ENCODE data around the gene LRRC15.

LRRC15 gene

DNA sequence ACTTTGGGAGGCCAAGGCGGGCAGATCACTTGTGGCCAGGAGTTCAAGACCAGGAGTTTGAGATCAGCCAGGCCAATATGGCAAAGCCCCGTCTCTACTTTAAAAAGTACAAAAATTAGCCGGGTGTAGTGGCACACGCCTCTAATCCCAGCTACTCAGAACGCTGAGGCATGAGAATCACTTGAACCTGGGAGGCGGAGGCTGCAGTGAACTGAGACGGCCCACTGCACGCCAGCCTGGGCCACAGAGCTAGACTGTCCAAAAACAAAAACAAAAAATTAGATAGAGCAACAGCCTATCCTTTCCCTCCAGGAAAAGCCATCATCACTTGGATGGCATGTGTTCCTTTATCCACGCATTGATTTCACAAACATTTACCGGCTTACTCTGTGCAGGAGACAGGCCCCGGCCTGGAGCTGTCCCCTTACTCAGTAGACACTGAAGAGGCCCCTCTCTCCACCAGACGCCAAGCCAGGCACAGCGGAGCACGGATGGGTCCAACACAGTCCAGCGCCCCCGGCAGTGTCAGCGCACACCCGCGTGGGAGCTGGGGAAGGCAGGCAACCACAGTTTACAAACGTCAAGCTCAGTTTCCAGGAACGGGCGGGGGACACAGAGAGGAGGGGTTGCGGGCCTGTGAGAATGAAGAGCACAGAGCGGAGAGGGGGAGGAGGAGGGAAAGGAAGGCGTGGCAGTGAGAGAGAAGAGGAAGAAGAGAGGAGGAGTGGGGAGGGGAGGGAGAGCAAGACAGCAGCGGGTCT, 26.4 kb upstream of the LRRC15 start:
- in situ Hi-C loops (cut with MboI; ENCODE audit: low sequenced_read_pairs) = no loop called here
- H3K36me3 ChIP-seq (replicated peaks) = no peaks in the 10 kb centered on the region
- H3K4me1 ChIP-seq = peaks cover 8% of the 10 kb centered on the region
- no peak overlapping the region for H3K4me3 ChIP-seq
- no peaks in the 10 kb centered on the region for H3K27me3 ChIP-seq (ENCODE audit: low read depth)
- no peaks in the 10 kb centered on the region; the same call in 1 of the 2 replicates for H3K9me3 ChIP-seq
- no peak for DNase-seq (ENCODE audit: low spot score in 2 of 2)

DNA sequence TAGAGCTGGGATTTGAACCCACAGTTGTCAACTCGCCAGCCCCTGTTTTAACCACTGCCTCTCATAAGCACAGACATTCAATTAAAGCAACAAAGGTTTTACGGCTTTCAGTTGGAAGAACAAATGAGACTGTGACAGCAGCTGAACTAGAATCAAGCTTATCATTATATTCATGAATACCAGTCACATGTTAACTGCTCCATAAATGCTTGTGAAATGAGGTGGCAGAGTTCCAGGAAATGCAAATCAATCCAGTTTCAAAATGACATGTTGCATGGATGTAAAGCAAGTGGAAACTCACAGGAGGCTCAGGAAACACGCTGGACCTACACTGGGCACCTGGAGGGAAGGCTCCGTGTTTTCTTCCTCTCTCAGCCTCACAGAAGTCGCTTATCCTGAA, 25.7 kb upstream of the LRRC15 start:
- no peak overlapping the region for H3K4me3 ChIP-seq
- H3K36me3 ChIP-seq (replicated peaks) = no peaks in the 10 kb centered on the region
- DNase-seq (ENCODE audit: low spot score in 2 of 2) = peak; percentile 64 to 73
- H3K27me3 ChIP-seq (ENCODE audit: low read depth) = no peaks in the 10 kb centered on the region
- peaks cover under 1% of the 10 kb centered on the region; the same call in 1 of the 2 replicates for H3K9me3 ChIP-seq
- peaks cover 8% of the 10 kb centered on the region for H3K4me1 ChIP-seq
- in situ Hi-C loops (cut with MboI; ENCODE audit: low sequenced_read_pairs) = no loop called here

DNA sequence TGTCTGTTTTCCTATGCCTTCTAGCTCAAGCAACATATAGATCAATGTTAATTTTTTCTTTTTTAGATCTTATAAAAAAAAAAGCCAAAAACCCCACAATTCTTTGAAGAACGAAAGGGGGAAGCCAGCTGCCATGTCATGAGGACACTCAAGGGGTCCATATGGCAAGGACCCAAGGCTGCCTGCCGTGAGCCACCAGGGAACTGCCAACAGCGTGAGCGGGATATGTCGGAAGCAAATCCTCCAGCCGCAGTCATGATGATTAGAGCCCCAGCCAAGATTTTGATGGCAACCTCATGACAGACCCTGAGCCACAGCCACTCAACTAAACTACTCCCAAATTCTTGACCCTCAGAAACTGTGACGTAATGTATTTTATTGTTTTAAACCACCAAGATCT, 23.0 kb upstream of the LRRC15 start:
- no peak for DNase-seq (ENCODE audit: low spot score in 2 of 2)
- Histone ChIP-seq H3K4me3 (no peak overlapping the region), H3K4me1 (peaks cover 8% of the 10 kb centered on the region), H3K9me3 (peaks cover 3% of the 10 kb centered on the region; the same call in 1 of the 2 replicates), H3K27me3 (ENCODE audit: low read depth) (no peaks in the 10 kb centered on the region), H3K36me3 (replicated peaks) (no peaks in the 10 kb centered on the region)
- in situ Hi-C loops (cut with MboI; ENCODE audit: low sequenced_read_pairs) = no loop called here

DNA sequence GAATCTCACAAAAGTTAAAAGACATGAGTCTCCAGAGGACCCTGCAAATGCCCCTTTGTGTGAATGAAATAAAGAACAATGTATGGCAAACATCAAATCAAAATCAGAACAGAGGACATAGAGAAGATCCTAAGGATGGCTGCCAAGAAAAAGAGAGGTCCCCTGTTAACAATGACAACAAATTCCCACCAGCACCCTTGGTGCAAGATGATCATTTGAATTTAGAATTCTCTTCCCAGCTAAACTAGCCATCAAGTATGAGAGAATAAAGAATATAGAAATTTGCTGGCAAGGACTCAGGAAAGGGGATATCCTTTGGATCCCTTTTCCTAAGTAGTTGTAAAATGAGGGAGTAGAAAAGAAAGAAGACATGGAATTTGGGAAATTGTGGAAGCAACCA, 21.3 kb upstream of the LRRC15 start:
- in situ Hi-C loops (cut with MboI; ENCODE audit: low sequenced_read_pairs) = no loop called here
- DNase-seq (ENCODE audit: low spot score in 2 of 2) = no peak

DNA sequence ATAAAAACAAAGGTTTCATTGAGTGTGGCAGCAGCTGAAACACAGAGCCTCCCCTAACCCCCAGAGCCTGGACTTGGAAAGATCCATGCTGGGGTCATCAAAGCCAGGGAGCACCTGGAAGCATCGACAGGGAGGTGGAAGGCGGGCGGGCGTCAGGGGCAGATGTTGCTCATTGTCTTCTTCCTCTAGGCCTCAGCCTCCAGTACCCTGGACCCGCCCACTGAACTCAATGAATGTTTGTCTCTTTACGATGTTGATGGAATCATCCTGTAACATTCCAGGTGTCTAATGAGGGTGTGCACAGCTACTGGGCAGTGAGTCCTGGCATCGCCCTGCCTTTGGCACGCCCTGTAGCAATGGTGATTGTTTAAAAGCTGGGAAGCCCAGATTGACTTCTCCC, 19.7 kb upstream of the LRRC15 start:
- H3K4me3 ChIP-seq = no peak overlapping the region
- in situ Hi-C loops (cut with MboI; ENCODE audit: low sequenced_read_pairs) = no loop called here
- no peaks in the 10 kb centered on the region for H3K27me3 ChIP-seq (ENCODE audit: low read depth)
- H3K4me1 ChIP-seq = no peaks in the 10 kb centered on the region
- H3K36me3 ChIP-seq (replicated peaks) = no peaks in the 10 kb centered on the region
- peaks cover 3% of the 10 kb centered on the region; the same call in 1 of the 2 replicates for H3K9me3 ChIP-seq
- DNase-seq (ENCODE audit: low spot score in 2 of 2) = peak in 1 of 2 experiments; percentile 3

More for the DNA sequence above, 21.3 kb upstream of the LRRC15 start:
- peaks cover 3% of the 10 kb centered on the region; the same call in 1 of the 2 replicates for H3K9me3 ChIP-seq
- no peaks in the 10 kb centered on the region for H3K27me3 ChIP-seq (ENCODE audit: low read depth)
- H3K36me3 ChIP-seq (replicated peaks) = no peaks in the 10 kb centered on the region
- H3K4me1 ChIP-seq = peaks cover 8% of the 10 kb centered on the region
- H3K4me3 ChIP-seq = no peak overlapping the region

DNA sequence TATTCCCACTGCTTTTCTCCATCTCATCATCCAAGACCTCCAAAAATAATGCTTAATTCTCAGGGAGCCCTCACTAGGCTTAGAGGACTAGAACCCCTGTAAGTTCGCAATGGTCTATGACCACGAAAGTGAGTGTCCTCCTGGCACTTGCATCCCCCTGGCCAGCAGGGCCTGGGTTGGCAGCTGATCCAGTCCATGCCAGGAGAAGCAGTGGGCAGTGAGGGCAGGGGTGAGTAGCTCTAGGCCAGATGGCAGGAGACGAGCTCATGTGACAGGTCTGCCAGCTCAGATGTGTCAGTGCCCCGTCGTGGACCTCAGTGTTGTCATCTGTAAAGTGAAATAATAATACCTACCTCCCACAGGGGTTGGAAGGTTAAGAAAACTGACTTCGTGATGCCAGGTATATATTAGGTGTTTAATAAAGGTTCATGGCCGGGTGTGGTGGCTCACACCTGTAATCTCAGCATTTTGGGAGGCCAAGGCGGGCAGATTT, 18.4 kb upstream of the LRRC15 start:
- H3K27me3 ChIP-seq (ENCODE audit: low read depth) = no peaks in the 10 kb centered on the region
- H3K4me1 ChIP-seq = no peaks in the 10 kb centered on the region
- DNase-seq (ENCODE audit: low spot score in 2 of 2) = peak in 1 of 2 experiments; percentile 1
- peaks cover 3% of the 10 kb centered on the region; the same call in 1 of the 2 replicates for H3K9me3 ChIP-seq
- H3K36me3 ChIP-seq (replicated peaks) = no peaks in the 10 kb centered on the region
- no peak overlapping the region for H3K4me3 ChIP-seq
- in situ Hi-C loops (cut with MboI; ENCODE audit: low sequenced_read_pairs) = no loop called here

DNA sequence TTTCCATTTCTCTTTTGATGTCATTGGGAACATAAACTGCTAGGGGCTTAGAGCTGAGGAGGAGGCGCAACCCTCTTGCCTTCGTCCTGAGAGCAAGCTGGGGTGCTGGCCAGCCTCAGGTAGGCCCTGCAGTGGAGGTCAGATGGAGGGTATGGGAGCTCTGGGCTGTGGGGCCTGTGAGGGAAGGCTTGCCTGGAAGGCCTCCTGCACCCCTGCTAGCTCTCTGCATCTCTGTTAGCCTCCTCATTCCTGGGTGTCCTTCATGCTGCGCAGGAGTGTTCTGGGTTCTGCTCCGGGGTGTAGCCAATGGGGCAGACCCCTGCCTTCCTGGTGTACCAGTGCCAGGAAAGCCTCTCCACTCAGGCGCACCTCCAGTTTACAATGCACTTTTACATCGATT, 17.7 kb upstream of the LRRC15 start:
- in situ Hi-C loops (cut with MboI; ENCODE audit: low sequenced_read_pairs) = no loop called here
- Histone ChIP-seq H3K27me3 (ENCODE audit: low read depth) (no peaks in the 10 kb centered on the region), H3K36me3 (replicated peaks) (no peaks in the 10 kb centered on the region), H3K9me3 (peaks cover 3% of the 10 kb centered on the region; the same call in 1 of the 2 replicates), H3K4me1 (no peaks in the 10 kb centered on the region), H3K4me3 (no peak overlapping the region)
- peak in 1 of 2 experiments; percentile 4 for DNase-seq (ENCODE audit: low spot score in 2 of 2)

DNA sequence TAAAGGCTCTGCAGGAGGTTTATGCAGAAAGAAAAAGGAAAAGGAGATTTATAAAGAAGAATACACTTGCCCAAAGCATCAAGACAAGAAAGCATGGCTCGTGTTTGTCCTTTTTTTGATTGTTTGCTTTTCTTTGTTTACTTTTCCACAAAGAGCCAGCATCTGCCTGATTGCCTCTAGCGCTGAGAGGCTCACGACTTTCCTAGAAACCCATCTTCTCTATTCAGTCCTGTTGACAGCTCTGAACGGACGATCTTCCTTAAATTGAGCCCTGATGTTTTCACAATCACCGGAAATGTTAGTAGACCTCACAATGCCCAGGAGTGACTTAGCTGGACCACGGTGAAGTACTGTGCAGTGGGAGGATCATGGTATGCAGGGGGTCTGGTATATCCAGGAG, 17.1 kb upstream of the LRRC15 start:
- H3K36me3 ChIP-seq (replicated peaks) = no peaks in the 10 kb centered on the region

DNA sequence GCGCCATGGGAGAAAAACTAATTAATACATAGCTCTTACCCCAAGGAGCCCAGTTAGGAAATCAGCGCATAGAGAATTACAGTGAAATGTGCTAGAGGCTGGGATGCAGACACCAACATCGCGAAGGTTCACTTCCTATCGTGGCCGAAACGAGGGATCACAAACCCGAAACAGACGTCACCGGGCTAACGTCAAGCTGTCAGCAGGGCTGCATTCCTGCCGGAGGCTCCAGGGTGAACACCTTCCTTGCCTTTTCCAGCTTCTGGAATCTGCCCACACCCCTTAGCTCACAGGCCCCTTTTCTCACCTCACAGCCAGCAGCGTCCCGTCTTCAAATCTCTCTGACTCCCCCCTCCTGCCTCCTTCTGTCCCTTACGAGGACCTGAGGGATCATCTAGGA, 16.5 kb upstream of the LRRC15 start:
- Histone ChIP-seq H3K27me3 (ENCODE audit: low read depth) (no peaks in the 10 kb centered on the region), H3K36me3 (replicated peaks) (no peaks in the 10 kb centered on the region), H3K4me3 (no peak overlapping the region), H3K4me1 (no peaks in the 10 kb centered on the region), H3K9me3 (peaks cover 3% of the 10 kb centered on the region; the same call in 1 of the 2 replicates)
- DNase-seq (ENCODE audit: low spot score in 2 of 2) = no peak
- in situ Hi-C loops (cut with MboI; ENCODE audit: low sequenced_read_pairs) = no loop called here

More for the DNA sequence above, 17.1 kb upstream of the LRRC15 start:
- in situ Hi-C loops (cut with MboI; ENCODE audit: low sequenced_read_pairs) = no loop called here
- no peaks in the 10 kb centered on the region for H3K27me3 ChIP-seq (ENCODE audit: low read depth)
- DNase-seq (ENCODE audit: low spot score in 2 of 2) = no peak
- H3K4me3 ChIP-seq = no peak overlapping the region
- peaks cover 3% of the 10 kb centered on the region; the same call in 1 of the 2 replicates for H3K9me3 ChIP-seq
- no peaks in the 10 kb centered on the region for H3K4me1 ChIP-seq

DNA sequence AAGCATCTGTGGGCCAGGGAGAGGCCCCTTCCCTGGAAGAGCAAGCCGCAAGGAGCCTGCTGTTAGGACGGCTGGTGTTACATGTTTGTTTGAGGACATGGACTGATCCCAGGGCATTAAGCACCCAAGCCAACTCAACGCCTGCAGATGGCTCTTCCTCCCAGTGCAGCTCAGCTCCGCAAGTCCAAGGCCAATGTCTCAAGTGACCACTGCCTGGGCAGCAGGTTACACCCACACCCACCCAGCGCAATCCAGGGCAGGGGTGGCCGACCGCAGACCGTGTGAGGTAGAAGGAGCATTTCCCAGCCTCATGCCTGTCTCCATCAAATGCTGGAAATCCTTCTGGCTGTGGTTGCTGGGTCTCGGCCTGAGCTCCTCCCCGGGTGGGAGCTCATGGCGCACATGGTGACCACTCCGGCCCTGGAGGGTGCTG, 15.0 kb upstream of the LRRC15 start:
- no peaks in the 10 kb centered on the region for H3K9me3 ChIP-seq
- no peaks in the 10 kb centered on the region for H3K4me1 ChIP-seq
- no peak for DNase-seq (ENCODE audit: low spot score in 2 of 2)
- H3K4me3 ChIP-seq = no peak overlapping the region
- no peaks in the 10 kb centered on the region; the same call in 1 of the 2 replicates for H3K27me3 ChIP-seq (ENCODE audit: low read depth)
- in situ Hi-C loops (cut with MboI; ENCODE audit: low sequenced_read_pairs) = no loop called here
- no peaks in the 10 kb centered on the region for H3K36me3 ChIP-seq (replicated peaks)

DNA sequence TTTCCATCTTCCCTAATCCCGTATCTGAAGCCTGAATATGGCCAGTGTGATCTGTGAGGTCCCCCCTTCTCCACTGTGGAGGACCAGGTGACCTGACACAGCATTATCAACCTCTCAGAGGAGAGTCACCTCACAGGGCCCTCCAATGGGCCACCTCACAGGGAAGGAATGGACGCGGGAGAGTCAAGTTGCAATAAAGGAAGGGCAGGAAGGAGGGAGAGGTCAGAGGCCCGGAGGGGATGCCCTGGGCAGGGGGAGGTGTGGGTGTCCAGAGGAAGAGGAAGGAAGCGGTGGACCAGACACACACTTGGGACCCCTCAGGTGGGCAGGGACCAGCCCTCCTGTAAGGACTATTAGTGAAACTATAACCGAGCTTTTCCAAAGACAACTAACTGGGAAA, 14.6 kb upstream of the LRRC15 start:
- no peaks in the 10 kb centered on the region for H3K36me3 ChIP-seq (replicated peaks)
- H3K4me1 ChIP-seq = no peaks in the 10 kb centered on the region
- H3K27me3 ChIP-seq (ENCODE audit: low read depth) = no peaks in the 10 kb centered on the region; the same call in 1 of the 2 replicates
- no peak overlapping the region for H3K4me3 ChIP-seq
- H3K9me3 ChIP-seq = no peaks in the 10 kb centered on the region
- DNase-seq (ENCODE audit: low spot score in 2 of 2) = no peak
- in situ Hi-C loops (cut with MboI; ENCODE audit: low sequenced_read_pairs) = no loop called here

DNA sequence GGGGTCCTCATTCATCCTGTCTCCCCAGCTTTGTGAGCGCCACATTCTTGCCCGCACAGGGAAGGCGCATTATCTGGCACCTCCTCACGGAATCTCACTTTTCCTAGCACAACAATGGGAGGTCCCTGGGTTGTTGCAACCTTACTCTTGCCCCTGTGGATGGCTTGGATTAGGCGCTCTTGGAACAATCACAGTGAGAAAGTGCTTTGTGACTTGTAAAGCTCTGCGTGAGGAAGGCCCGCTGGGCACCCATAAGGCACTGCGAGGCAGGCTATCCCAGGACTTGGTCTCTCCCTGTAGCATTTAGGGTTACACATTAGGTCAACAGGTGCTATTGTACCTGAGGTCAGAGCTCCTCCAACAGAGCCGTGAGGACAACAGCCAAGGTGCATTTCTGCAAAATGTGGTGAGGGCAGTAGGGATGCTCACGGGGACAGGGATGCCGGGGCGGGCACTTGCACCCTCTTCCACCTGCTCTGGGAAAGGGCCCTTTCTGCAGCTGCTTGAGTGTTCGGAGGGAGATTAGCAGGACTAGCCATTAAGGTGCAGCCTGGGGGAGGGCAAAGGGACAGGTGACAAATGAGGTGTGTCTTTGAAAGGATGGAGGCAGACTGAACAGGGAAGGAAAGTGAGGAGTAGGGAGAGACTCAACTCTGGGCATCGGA, 13.9 kb upstream of the LRRC15 start:
- Histone ChIP-seq H3K27me3 (ENCODE audit: low read depth) (no peaks in the 10 kb centered on the region; the same call in 1 of the 2 replicates), H3K9me3 (no peaks in the 10 kb centered on the region), H3K4me1 (no peaks in the 10 kb centered on the region), H3K4me3 (no peak overlapping the region), H3K36me3 (replicated peaks) (no peaks in the 10 kb centered on the region)
- in situ Hi-C loops (cut with MboI; ENCODE audit: low sequenced_read_pairs) = no loop called here
- DNase-seq (ENCODE audit: low spot score in 2 of 2) = no peak

DNA sequence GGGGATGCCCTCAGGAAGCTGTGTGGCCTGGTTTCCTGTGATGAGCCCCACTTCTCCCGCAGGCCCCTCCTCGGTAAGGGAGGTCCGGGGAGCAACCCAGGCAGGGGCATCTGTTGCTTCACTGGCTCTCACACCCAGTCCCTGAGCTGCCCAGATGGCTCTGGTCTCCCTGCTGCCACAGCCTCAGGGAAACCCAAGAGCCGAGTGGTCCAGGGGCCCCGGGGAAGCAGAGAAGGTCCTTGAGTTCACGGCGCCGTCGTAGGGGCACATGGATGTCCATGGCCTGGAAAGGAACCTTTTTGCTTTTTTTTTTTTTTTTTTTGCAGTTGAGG, 13.3 kb upstream of the LRRC15 start:
- Histone ChIP-seq H3K4me1 (no peaks in the 10 kb centered on the region), H3K36me3 (replicated peaks) (no peaks in the 10 kb centered on the region), H3K27me3 (ENCODE audit: low read depth) (no peaks in the 10 kb centered on the region; the same call in 1 of the 2 replicates), H3K9me3 (no peaks in the 10 kb centered on the region), H3K4me3 (no peak overlapping the region)
- in situ Hi-C loops (cut with MboI; ENCODE audit: low sequenced_read_pairs) = no loop called here
- DNase-seq (ENCODE audit: low spot score in 2 of 2) = no peak

All from HAP-1 (cell line).